Panc1 (cell line): ENCODE measurements around the gene LIX1.

Experiments used
- CTCF ChIP-seq: fragments of 450-650 bp; IDR thresholded peaks from 2 replicates; pipeline ENCODE4 v1.5.1; 2017; ENCODE audit warnings: mild to moderate bottlenecking
- POLR2AphosphoS5 ChIP-seq: IDR thresholded peaks from 2 replicates; pipeline ENCODE4 v1.6.1; 2012; ENCODE audit warnings: mild to moderate bottlenecking, low read depth, low read length, moderate library complexity

- no peak for TF ChIP-seq POLR2AphosphoS5
- TF ChIP-seq CTCF, result no peak
Measured at GRCh38 chr5:97049175-97049574, 93.2 kb downstream of the LIX1 start.
